Esophagus mucosa (tissue), 1 donor: ENCODE data around the gene NLRP13. TPM values are rescaled to one million over a fixed set of nuclear protein-coding genes. Genes with fewer than 3 reads are reported as not detected.
"Not testable (repeated sequence)": the region's sequence is repeated elsewhere in the genome, so short reads cannot be mapped to it uniquely, and the experiment has no call there.

Experiments used
- ATAC-seq: fragments of 200-7000 bp; cut with Tn5 transposase; one replicate; pipeline ENCODE4 v1.9.1; 2020
- total RNA-seq: library from RNA; stranded (reverse); gene quantifications from one replicate; pipeline ENCODE4 v1.2.4, GENCODE V29; 2023
- donor health status: DM: yes; HTN: yes; CAD: no.

Gene NLRP13
- not detected for total RNA-seq

GRCh38 chr19:55931936-55932386 lies at the start of gene NLRP13:
Gene NLRP13, minus strand, starts transcription at chr19:55932336. Its CDS starts 25 bp downstream, at chr19:55932311.
- ATAC-seq = no peak

- no peak for ATAC-seq
Observed at GRCh38 chr19:55980415-55980814, 48.3 kb upstream of the NLRP13 start.

GRCh38 chr19:55973982-55974381 lies 41.8 kb upstream of the NLRP13 start:
- no peak for ATAC-seq

GRCh38 chr19:55962186-55962585 lies 30.1 kb upstream of the NLRP13 start:
- no peak for ATAC-seq

- no peak for ATAC-seq
Observed at GRCh38 chr19:55959996-55960675, 28.0 kb upstream of the NLRP13 start.

- no peak for ATAC-seq
Observed at GRCh38 chr19:55958356-55958755, 26.2 kb upstream of the NLRP13 start.

- no peak for ATAC-seq
Observed at GRCh38 chr19:55956431-55956830, 24.3 kb upstream of the NLRP13 start.

- not testable (repeated sequence) for ATAC-seq
Observed at GRCh38 chr19:55950566-55950965, 18.4 kb upstream of the NLRP13 start.

- no peak for ATAC-seq
Observed at GRCh38 chr19:55947532-55947931, 15.4 kb upstream of the NLRP13 start, which contains the start of gene NLRP8. Gene NLRP8, plus strand, starts transcription at chr19:55947832.

GRCh38 chr19:55940306-55940705 lies 8.2 kb upstream of the NLRP13 start:
- no peak for ATAC-seq

- ATAC-seq = no peak
Observed at GRCh38 chr19:55939206-55939605, 7.1 kb upstream of the NLRP13 start.

- no peak for ATAC-seq
Observed at GRCh38 chr19:55935206-55935605, 3.1 kb upstream of the NLRP13 start.

- no peak for ATAC-seq
Observed at GRCh38 chr19:55930996-55931515, 1.1 kb downstream of the NLRP13 start.

GRCh38 chr19:55929258-55929657 lies 2.9 kb downstream of the NLRP13 start:
- not testable (repeated sequence) for ATAC-seq

GRCh38 chr19:55927991-55928390 lies 4.1 kb downstream of the NLRP13 start:
- ATAC-seq = no peak

GRCh38 chr19:55923556-55923955 lies 8.6 kb downstream of the NLRP13 start:
- ATAC-seq = no peak

GRCh38 chr19:55913643-55914268 lies 18.4 kb downstream of the NLRP13 start:
- ATAC-seq = no peak

- no peak for ATAC-seq
Observed at GRCh38 chr19:55912916-55913315, 19.2 kb downstream of the NLRP13 start.

- ATAC-seq = no peak
Observed at GRCh38 chr19:55909801-55910200, 22.3 kb downstream of the NLRP13 start.

GRCh38 chr19:55907746-55908145 lies 24.4 kb downstream of the NLRP13 start:
- ATAC-seq = no peak

- no peak for ATAC-seq
Observed at GRCh38 chr19:55907286-55907685, 24.9 kb downstream of the NLRP13 start.

- ATAC-seq = no peak
Observed at GRCh38 chr19:55902080-55902751, 29.9 kb downstream of the NLRP13 start.

- no peak for ATAC-seq
Observed at GRCh38 chr19:55901369-55902079, 30.6 kb downstream of the NLRP13 start.
